ENCODE measurements around the gene GNG2. TPM values are rescaled to one million over a fixed set of nuclear protein-coding genes. Genes with fewer than 3 reads are reported as not detected.

The GNG2 gene
- total and polyA plus RNA-seq, 7 experiments from 2014 or later = 62.1 to 199 (median 117) TPM

GRCh38 chr14:51822499-51822898 lies 37.9 kb upstream of the GNG2 start:
- Histone ChIP-seq H3K9me3 (ENCODE audit: control insufficient read depth in 2 of 3, low read length in 3 of 3) (no peaks in the 10 kb centered on the region), H3K27me3 (ENCODE audit: control insufficient read depth in 2 of 2, insufficient read depth in 2 of 2, low read length in 2 of 2) (no peaks in the 10 kb centered on the region), H3K36me3 (ENCODE audit: control insufficient read depth in 2 of 3, insufficient read depth in 3 of 3, low read length in 3 of 3) (no peaks in the 10 kb centered on the region), H3K4me1 (ENCODE audit: control insufficient read depth in 2 of 2, insufficient read depth in 2 of 2, low read length in 2 of 2) (peaks cover 0 to under 1% of the 10 kb centered on the region in 2 donors), H3K4me3 (ENCODE audit: low read length) (no peak overlapping the region), H3K27ac (ENCODE audit: low read depth, low read length) (no peak overlapping the region)
- Mint-ChIP-seq H3K9me3 (no peaks in the 10 kb centered on the region), H3K4me3 (no peak overlapping the region), H3K36me3 (no peaks in the 10 kb centered on the region), H3K27me3 (peaks cover 0 to 14% (median 0%) of the 10 kb centered on the region in 5 donors), H3K4me1 (peaks cover 0 to 7% (median 0%) of the 10 kb centered on the region in 7 donors), H3K27ac (no peak overlapping the region)
- ATAC-seq (no peak), DNase-seq (no peak)
- ChIA-PET POLR2A (no interaction called here), CTCF (no interaction called here)
- intact Hi-C loops (cut with micrococcal nuclease) = no loop called here

- CTCF ChIA-PET = no interaction called here
- no peaks in the 10 kb centered on the region for H3K9me3 Mint-ChIP-seq
Measured at GRCh38 chr14:51823706-51824105, 36.7 kb upstream of the GNG2 start.

GRCh38 chr14:51824191-51824590 lies 36.2 kb upstream of the GNG2 start:
- peaks cover 0 to 7% (median 0%) of the 10 kb centered on the region in 7 donors for H3K4me1 Mint-ChIP-seq
- POLR2A ChIA-PET = interaction anchor here (0.6 kb wide), 1 partner anchor 82 kb away, joined by 3 read pairs; no protein-coding TSS in a partner anchor

More at GRCh38 chr14:51823706-51824105, 36.7 kb upstream of the GNG2 start:
- Histone ChIP-seq H3K4me3 (ENCODE audit: low read length) (no peak overlapping the region), H3K27me3 (ENCODE audit: control insufficient read depth in 2 of 2, insufficient read depth in 2 of 2, low read length in 2 of 2) (no peaks in the 10 kb centered on the region), H3K36me3 (ENCODE audit: control insufficient read depth in 2 of 3, insufficient read depth in 3 of 3, low read length in 3 of 3) (no peaks in the 10 kb centered on the region), H3K4me1 (ENCODE audit: control insufficient read depth in 2 of 2, insufficient read depth in 2 of 2, low read length in 2 of 2) (peaks cover 4 to 6% of the 10 kb centered on the region in 2 donors), H3K9me3 (ENCODE audit: control insufficient read depth in 2 of 3, low read length in 3 of 3) (no peaks in the 10 kb centered on the region), H3K27ac (ENCODE audit: low read depth, low read length) (no peak overlapping the region)
- no peak overlapping the region for H3K27ac Mint-ChIP-seq
- ATAC-seq (no peak), DNase-seq (no peak)
- H3K4me1 Mint-ChIP-seq = peaks cover 0 to 7% (median 0%) of the 10 kb centered on the region in 7 donors
- POLR2A ChIA-PET = interaction anchor here (0.6 kb wide), 1 partner anchor 82 kb away, joined by 3 read pairs; no protein-coding TSS in a partner anchor
- H3K27me3 Mint-ChIP-seq = peaks cover 0 to 12% (median 0%) of the 10 kb centered on the region in 5 donors
- intact Hi-C loops (cut with micrococcal nuclease) = no loop called here
- H3K36me3 Mint-ChIP-seq = no peaks in the 10 kb centered on the region
- no peak overlapping the region for H3K4me3 Mint-ChIP-seq

GRCh38 chr14:51825926-51826325 lies 34.5 kb upstream of the GNG2 start:
- peaks cover 4 to 6% of the 10 kb centered on the region in 2 donors for H3K4me1 ChIP-seq (ENCODE audit: control insufficient read depth in 2 of 2, insufficient read depth in 2 of 2, low read length in 2 of 2)
- ChIA-PET POLR2A (no interaction called here), CTCF (no interaction called here)
- intact Hi-C loops (cut with micrococcal nuclease) = loop anchor here (1.0 to 5.0 kb wide), 2 partner anchors 8 to 151 kb away; no protein-coding TSS in a partner anchor
- Mint-ChIP-seq H3K36me3 (no peaks in the 10 kb centered on the region), H3K9me3 (no peaks in the 10 kb centered on the region), H3K4me3 (no peak overlapping the region), H3K27ac (no peak overlapping the region), H3K27me3 (peaks cover 0 to 4% (median 0%) of the 10 kb centered on the region in 5 donors), H3K4me1 (peaks cover 0 to 7% (median 0%) of the 10 kb centered on the region in 7 donors)
- no peaks in the 10 kb centered on the region for H3K36me3 ChIP-seq (ENCODE audit: control insufficient read depth in 2 of 3, insufficient read depth in 3 of 3, low read length in 3 of 3)
- no peak overlapping the region for H3K4me3 ChIP-seq (ENCODE audit: low read length)
- DNase-seq (no peak), ATAC-seq (no peak)
- no peaks in the 10 kb centered on the region for H3K9me3 ChIP-seq (ENCODE audit: control insufficient read depth in 2 of 3, low read length in 3 of 3)
- H3K27me3 ChIP-seq (ENCODE audit: control insufficient read depth in 2 of 2, insufficient read depth in 2 of 2, low read length in 2 of 2) = no peaks in the 10 kb centered on the region
- no peak overlapping the region for H3K27ac ChIP-seq (ENCODE audit: low read depth, low read length)

More at GRCh38 chr14:51824191-51824590, 36.2 kb upstream of the GNG2 start:
- H3K36me3 ChIP-seq (ENCODE audit: control insufficient read depth in 2 of 3, insufficient read depth in 3 of 3, low read length in 3 of 3) = no peaks in the 10 kb centered on the region
- intact Hi-C loops (cut with micrococcal nuclease) = no loop called here
- Mint-ChIP-seq H3K27me3 (peaks cover 0 to 10% (median 0%) of the 10 kb centered on the region in 5 donors), H3K9me3 (no peaks in the 10 kb centered on the region), H3K36me3 (no peaks in the 10 kb centered on the region), H3K27ac (no peak overlapping the region), H3K4me3 (no peak overlapping the region)
- DNase-seq (no peak), ATAC-seq (no peak)
- H3K4me3 ChIP-seq (ENCODE audit: low read length) = no peak overlapping the region
- CTCF ChIA-PET = no interaction called here
- no peaks in the 10 kb centered on the region for H3K9me3 ChIP-seq (ENCODE audit: control insufficient read depth in 2 of 3, low read length in 3 of 3)
- H3K27ac ChIP-seq (ENCODE audit: low read depth, low read length) = no peak overlapping the region
- H3K27me3 ChIP-seq (ENCODE audit: control insufficient read depth in 2 of 2, insufficient read depth in 2 of 2, low read length in 2 of 2) = no peaks in the 10 kb centered on the region
- peaks cover 4 to 6% of the 10 kb centered on the region in 2 donors for H3K4me1 ChIP-seq (ENCODE audit: control insufficient read depth in 2 of 2, insufficient read depth in 2 of 2, low read length in 2 of 2)

GRCh38 chr14:51828017-51828797 lies 32.2 kb upstream of the GNG2 start:
- Mint-ChIP-seq H3K36me3 (peaks cover 0 to 4% (median 0%) of the 10 kb centered on the region in 5 donors), H3K4me3 (no peak overlapping the region), H3K27ac (peak overlapping the region in 1 of 9 donors; percentile 2), H3K4me1 (peaks cover 0 to 4% (median 0%) of the 10 kb centered on the region in 7 donors), H3K27me3 (no peaks in the 10 kb centered on the region), H3K9me3 (peaks cover 0 to 13% (median 4%) of the 10 kb centered on the region in 11 donors)
- DNase-seq (peak in 5 of 9 donors; percentile 16 to 68 (median 28)), ATAC-seq (peak; percentile 97)
- H3K4me3 ChIP-seq (ENCODE audit: low read length) = no peak overlapping the region
- ChIA-PET CTCF (interaction anchor here (1.2 to 2.6 kb wide), 3 partner anchors 14 to 154 kb away, joined by 3 to 8 read pairs (median 5); no protein-coding TSS in a partner anchor), POLR2A (interaction anchor here (0.6 to 1.3 kb wide), 3 partner anchors 19 to 94 kb away, joined by 3 read pairs; no protein-coding TSS in a partner anchor)
- intact Hi-C loops (cut with micrococcal nuclease) = loop anchor here (1.0 to 5.0 kb wide), 3 partner anchors 19 to 149 kb away; partner anchors contain the start of gene GNG2 (in 1 of the 2)
- H3K9me3 ChIP-seq (ENCODE audit: control insufficient read depth in 2 of 3, low read length in 3 of 3) = no peaks in the 10 kb centered on the region
- peaks cover 4 to 6% of the 10 kb centered on the region in 2 donors for H3K4me1 ChIP-seq (ENCODE audit: control insufficient read depth in 2 of 2, insufficient read depth in 2 of 2, low read length in 2 of 2)
- H3K27ac ChIP-seq (ENCODE audit: low read depth, low read length) = no peak overlapping the region
- H3K36me3 ChIP-seq (ENCODE audit: control insufficient read depth in 2 of 3, insufficient read depth in 3 of 3, low read length in 3 of 3) = no peaks in the 10 kb centered on the region
- no peaks in the 10 kb centered on the region for H3K27me3 ChIP-seq (ENCODE audit: control insufficient read depth in 2 of 2, insufficient read depth in 2 of 2, low read length in 2 of 2)

GRCh38 chr14:51834240-51834639 lies 26.2 kb upstream of the GNG2 start:
- intact Hi-C loops (cut with micrococcal nuclease) = no loop called here
- peaks cover 0 to 2% (median 0%) of the 10 kb centered on the region in 7 donors for H3K4me1 Mint-ChIP-seq
- Histone ChIP-seq H3K4me3 (ENCODE audit: low read length) (no peak overlapping the region), H3K4me1 (ENCODE audit: control insufficient read depth in 2 of 2, insufficient read depth in 2 of 2, low read length in 2 of 2) (no peaks in the 10 kb centered on the region), H3K27ac (ENCODE audit: low read depth, low read length) (no peak overlapping the region), H3K36me3 (ENCODE audit: control insufficient read depth in 2 of 3, insufficient read depth in 3 of 3, low read length in 3 of 3) (no peaks in the 10 kb centered on the region), H3K27me3 (ENCODE audit: control insufficient read depth in 2 of 2, insufficient read depth in 2 of 2, low read length in 2 of 2) (no peaks in the 10 kb centered on the region), H3K9me3 (ENCODE audit: control insufficient read depth in 2 of 3, low read length in 3 of 3) (no peaks in the 10 kb centered on the region)
- H3K4me3 Mint-ChIP-seq = no peak overlapping the region
- peaks cover 0 to 7% (median 0%) of the 10 kb centered on the region in 5 donors for H3K27me3 Mint-ChIP-seq
- ATAC-seq (no peak), DNase-seq (no peak)
- peaks cover 0 to 15% (median 4%) of the 10 kb centered on the region in 11 donors for H3K9me3 Mint-ChIP-seq
- ChIA-PET POLR2A (interaction anchor here (1.6 kb wide), 1 partner anchor 26 kb away, joined by 3 read pairs; the partner anchor contains the start of gene GNG2), CTCF (no interaction called here)
- no peak overlapping the region for H3K27ac Mint-ChIP-seq
- H3K36me3 Mint-ChIP-seq = peaks cover 0 to 4% (median 0%) of the 10 kb centered on the region in 5 donors
